Rectal smooth muscle tissue (tissue), 1 donor: ENCODE measurements around the gene C10orf90.

Experiments
- H3K27ac ChIP-seq: one replicate; pipeline ENCODE4 v1.7.0; 2013; ENCODE audit warnings: low read depth, low read length, inconsistent platforms
- H3K27me3 ChIP-seq: one replicate; pipeline ENCODE4 v1.7.0; 2013; ENCODE audit warnings: low read length; ENCODE audit not compliant: control insufficient read depth, insufficient read depth
- H3K36me3 ChIP-seq: one replicate; pipeline ENCODE4 v1.7.0; 2013; ENCODE audit warnings: low read length; ENCODE audit not compliant: control insufficient read depth, insufficient read depth
- H3K4me1 ChIP-seq: one replicate; pipeline ENCODE4 v1.7.0; 2013; ENCODE audit warnings: low read length; ENCODE audit not compliant: control insufficient read depth, insufficient read depth
- H3K4me3 ChIP-seq: one replicate; pipeline ENCODE4 v1.7.0; 2013; ENCODE audit warnings: low read length
- H3K9ac ChIP-seq: one replicate; pipeline ENCODE4 v1.7.0; 2013; ENCODE audit warnings: low read length

C10orf90 gene

DNA sequence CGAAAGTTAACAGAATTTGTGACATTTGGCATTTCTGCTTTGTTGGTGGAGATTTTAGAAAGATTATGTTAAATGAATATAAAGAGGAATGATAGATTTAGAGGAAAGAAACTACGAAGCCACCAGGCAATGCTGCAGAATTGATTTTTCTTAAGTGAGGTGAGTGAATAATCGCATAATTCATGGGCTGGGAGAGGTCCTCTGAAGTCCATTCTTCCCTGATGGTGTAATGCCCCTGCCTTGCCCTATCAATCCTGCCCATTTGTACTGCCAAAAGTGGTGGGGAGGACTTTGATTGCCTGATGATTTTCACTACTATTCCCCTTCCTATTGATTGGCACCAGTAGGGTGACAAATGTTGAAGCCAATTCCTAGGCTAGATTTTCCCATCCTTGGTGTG is 125.9 kb downstream of the C10orf90 start:
- H3K36me3 ChIP-seq, result no peaks in the 10 kb centered on the region
- no peak overlapping the region for H3K4me3 ChIP-seq
- no peak overlapping the region for H3K27ac ChIP-seq
- H3K9ac ChIP-seq, result no peak overlapping the region
- H3K27me3 ChIP-seq, result no peaks in the 10 kb centered on the region
- no peaks in the 10 kb centered on the region for H3K4me1 ChIP-seq

DNA sequence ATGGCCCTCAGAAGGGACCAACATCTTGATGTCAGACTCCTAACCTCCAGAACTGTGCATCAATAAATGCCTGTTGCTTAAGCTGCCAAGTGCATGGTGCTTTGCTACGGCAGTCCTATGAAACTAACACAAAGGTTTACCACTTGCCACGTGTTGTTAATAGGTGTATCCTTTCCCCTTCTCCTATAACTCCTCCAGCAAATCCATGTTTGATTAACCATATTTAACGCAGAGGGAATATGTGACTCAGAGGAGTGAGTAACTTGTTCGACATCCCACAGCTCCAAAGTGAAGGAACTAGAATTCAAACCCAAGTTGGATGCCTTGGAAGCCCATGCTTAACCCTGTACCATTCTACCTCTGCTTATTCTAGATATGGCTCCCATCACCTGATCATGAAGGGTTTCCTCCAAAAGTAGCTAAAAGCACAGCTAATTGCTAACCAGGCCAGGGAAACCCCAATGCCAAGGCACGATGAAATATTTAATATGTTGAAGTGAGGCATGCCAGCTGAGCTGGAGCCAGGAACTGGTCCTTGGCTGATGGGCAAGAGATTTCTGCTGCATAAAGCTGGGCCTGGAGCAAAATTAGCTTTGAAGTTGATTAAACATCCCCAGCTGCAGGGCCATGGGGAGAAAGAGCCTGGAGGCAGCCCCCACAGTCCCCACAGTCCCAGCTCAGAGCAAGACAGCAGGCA is 131.9 kb downstream of the C10orf90 start:
- no peaks in the 10 kb centered on the region for H3K27me3 ChIP-seq
- H3K36me3 ChIP-seq, result no peaks in the 10 kb centered on the region
- no peak overlapping the region for H3K4me3 ChIP-seq
- no peak overlapping the region for H3K27ac ChIP-seq
- H3K9ac ChIP-seq, result no peak overlapping the region
- H3K4me1 ChIP-seq, result no peaks in the 10 kb centered on the region

DNA sequence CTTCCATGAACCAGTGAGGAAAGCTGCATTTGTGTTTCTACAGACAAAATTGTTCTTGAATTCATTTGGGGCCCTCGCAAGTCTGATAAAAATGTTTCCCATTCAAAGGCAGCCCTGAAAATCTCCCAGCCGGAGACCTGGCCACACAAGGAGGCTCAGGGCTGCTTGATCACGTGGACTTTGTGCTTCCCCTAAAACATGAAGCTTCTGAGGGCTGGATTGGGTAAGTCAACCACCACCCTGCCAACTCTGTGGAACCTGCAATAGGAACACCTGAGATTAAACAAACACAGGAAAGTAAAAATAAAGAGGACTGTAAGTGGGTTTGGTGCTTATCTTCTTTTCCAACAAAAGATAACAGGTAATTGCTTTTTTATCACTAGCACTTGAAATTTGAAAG is 133.8 kb downstream of the C10orf90 start:
- no peak overlapping the region for H3K9ac ChIP-seq
- H3K4me3 ChIP-seq, result no peak overlapping the region
- no peaks in the 10 kb centered on the region for H3K27me3 ChIP-seq
- no peaks in the 10 kb centered on the region for H3K36me3 ChIP-seq
- H3K27ac ChIP-seq, result no peak overlapping the region
- H3K4me1 ChIP-seq, result no peaks in the 10 kb centered on the region

DNA sequence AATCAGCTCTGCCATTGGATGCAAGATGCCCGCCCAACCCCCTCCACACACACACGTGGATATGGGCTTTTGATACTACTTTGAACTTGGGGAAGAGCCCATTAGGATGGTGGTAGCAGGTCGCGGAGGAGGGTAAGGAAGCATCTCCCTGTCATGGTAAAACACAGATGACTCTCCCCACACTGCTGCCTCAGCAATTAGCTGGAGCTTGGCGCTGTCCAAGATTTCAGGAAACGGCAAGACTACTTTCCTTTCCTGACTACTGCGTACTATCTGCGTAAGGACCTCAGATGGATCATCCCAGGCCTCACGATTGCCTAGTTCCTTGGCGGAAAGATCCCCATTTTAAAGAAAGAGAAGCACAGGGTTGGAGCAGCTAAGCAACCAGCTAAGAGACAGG is 134.3 kb downstream of the C10orf90 start:
- Histone ChIP-seq H3K36me3 (no peaks in the 10 kb centered on the region), H3K9ac (no peak overlapping the region), H3K27ac (no peak overlapping the region), H3K27me3 (no peaks in the 10 kb centered on the region), H3K4me1 (no peaks in the 10 kb centered on the region), H3K4me3 (no peak overlapping the region)

DNA sequence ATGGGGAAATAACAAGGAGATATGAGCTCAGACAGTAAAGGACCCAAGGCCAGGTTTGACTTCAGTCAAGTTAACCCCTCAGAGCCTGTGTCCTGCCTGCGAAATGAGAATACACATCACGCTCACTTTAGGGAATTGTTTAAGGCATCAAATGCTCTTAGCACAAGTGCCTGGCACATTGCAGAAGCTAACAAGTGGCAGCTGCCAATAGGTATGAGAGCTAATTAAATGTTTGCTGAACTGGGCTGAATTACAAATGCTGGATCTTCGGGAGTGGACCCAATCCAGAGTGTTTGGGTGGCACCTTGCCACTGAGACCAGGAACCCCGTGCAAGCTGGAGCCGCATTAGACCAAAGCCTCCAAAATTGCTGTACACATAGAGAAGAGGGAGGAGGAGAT is 136.8 kb downstream of the C10orf90 start:
- H3K36me3 ChIP-seq, result no peaks in the 10 kb centered on the region
- no peak overlapping the region for H3K4me3 ChIP-seq
- H3K27ac ChIP-seq, result no peak overlapping the region
- no peaks in the 10 kb centered on the region for H3K4me1 ChIP-seq
- H3K27me3 ChIP-seq, result no peaks in the 10 kb centered on the region
- H3K9ac ChIP-seq, result no peak overlapping the region

DNA sequence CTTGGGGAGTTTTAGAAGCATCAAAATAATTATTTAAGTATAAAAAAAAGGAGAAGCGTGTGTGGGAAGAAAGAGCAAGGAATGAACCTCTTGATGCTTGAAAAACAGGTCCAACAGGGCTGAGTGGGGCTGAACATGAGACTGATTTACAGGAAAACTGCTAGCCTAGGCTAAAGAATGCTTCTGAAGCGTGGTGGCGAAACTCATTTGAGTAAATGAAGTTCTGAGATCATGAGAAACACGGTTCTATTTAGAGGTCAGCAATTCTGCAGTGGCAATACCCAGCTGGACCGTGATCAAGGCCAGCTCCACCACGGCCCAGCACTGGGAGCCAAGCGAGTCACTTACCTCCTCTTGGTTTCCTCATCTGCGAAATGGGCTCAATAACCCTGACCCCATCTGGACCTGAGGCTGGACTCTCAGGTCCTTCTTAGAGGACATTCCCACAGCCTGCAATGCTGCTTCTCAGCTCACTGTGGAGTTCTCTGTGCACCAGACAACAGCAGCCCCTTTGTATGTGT is 142.1 kb downstream of the C10orf90 start:
- no peak overlapping the region for H3K9ac ChIP-seq
- no peak overlapping the region for H3K4me3 ChIP-seq
- no peaks in the 10 kb centered on the region for H3K27me3 ChIP-seq
- H3K36me3 ChIP-seq, result no peaks in the 10 kb centered on the region
- no peak overlapping the region for H3K27ac ChIP-seq
- no peaks in the 10 kb centered on the region for H3K4me1 ChIP-seq

DNA sequence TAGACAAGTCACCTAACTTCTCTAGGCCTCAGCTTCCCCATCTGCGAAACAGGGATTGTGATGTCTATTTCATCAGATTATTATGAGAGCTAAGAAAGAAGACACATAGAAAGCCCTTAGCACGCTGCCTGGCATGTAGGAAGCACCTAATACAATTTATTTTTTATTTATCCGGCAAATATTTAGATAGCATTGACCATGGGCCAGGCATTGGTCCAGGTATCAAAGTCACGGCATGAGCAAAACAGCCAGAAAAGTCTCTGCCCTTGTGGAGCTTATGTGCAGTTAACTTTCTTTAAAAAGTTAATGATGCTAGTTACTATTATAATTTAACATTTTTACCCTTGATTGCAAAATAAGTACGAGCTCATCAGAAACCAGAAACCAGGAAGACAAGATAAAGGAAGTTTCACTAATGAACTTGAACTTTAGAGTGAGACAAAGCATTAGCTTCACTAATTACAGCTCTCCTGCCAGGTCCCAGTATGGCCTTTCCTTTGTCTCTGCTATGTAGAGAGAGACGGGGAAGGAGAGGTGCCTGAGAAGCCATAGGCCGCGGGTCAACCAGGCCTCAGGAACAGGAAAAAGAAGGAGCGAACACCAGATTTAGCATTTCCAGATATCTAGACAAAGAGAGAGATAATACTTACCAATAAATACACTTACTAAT is 142.7 kb downstream of the C10orf90 start:
- Histone ChIP-seq H3K4me1 (no peaks in the 10 kb centered on the region), H3K27me3 (no peaks in the 10 kb centered on the region), H3K27ac (no peak overlapping the region), H3K9ac (no peak overlapping the region), H3K4me3 (no peak overlapping the region), H3K36me3 (no peaks in the 10 kb centered on the region)

DNA sequence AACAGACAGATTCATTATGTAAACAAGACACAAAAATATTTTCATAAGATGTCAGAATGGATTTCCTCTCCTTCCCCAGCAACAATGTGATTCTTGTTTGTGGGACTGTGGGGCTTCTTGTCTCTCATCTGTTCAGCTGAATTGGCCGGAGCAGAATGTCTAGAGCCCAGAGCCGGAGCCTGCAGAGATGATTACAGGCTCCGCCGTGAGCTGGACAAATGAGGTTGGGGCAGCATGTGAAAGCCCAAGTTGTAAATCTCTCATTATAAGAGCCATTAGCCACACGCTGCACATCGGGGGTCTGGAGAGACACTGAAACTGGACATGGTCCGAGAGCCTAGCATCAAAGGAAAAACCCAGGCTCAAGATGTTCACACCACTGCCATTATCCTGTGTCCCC is 145.2 kb downstream of the C10orf90 start:
- no peak overlapping the region for H3K4me3 ChIP-seq
- no peaks in the 10 kb centered on the region for H3K36me3 ChIP-seq
- H3K27ac ChIP-seq, result no peak overlapping the region
- H3K27me3 ChIP-seq, result no peaks in the 10 kb centered on the region
- H3K4me1 ChIP-seq, result no peaks in the 10 kb centered on the region
- H3K9ac ChIP-seq, result no peak overlapping the region

DNA sequence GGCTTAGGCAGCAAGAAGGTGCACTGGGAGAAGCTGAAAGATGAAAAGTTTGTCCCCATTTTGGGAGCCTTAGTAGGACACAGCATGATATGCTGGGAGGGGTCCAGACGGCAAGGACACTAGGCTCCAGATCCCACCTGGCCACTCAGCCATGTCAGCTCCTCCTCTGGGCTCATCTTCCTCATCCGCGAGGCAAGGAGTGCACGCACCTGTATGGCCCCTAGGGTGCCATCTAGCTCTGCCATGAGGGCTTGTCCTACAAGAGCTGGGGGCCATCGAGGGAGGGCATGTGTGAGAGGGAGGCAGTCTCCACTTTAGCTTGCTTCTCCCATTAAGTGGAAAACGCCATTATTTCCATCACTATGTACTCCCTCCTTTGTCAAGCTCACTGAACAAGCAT is 146.0 kb downstream of the C10orf90 start:
- Histone ChIP-seq H3K4me3 (no peak overlapping the region), H3K9ac (no peak overlapping the region), H3K36me3 (no peaks in the 10 kb centered on the region), H3K27me3 (no peaks in the 10 kb centered on the region), H3K27ac (no peak overlapping the region), H3K4me1 (no peaks in the 10 kb centered on the region)

DNA sequence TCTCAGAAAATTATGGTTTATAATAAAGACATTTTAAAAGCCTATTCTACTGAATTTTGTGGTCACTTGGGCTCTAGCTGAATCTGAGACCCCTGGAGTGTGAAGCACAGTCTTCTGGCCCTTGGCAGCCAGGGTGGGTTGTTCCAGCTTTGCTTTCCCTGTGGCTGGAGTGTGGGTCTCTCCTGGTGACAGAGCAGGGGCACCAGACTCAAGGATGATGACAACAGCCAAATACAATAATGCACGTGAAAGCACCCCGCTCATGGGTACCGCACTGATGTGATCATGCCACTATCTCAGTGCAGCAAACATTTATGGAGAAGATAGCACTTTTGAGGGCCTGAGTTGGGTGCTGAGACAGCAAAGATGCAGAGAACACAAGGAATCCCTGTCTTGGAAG is 147.4 kb downstream of the C10orf90 start:
- no peaks in the 10 kb centered on the region for H3K36me3 ChIP-seq
- H3K27ac ChIP-seq, result no peak overlapping the region

DNA sequence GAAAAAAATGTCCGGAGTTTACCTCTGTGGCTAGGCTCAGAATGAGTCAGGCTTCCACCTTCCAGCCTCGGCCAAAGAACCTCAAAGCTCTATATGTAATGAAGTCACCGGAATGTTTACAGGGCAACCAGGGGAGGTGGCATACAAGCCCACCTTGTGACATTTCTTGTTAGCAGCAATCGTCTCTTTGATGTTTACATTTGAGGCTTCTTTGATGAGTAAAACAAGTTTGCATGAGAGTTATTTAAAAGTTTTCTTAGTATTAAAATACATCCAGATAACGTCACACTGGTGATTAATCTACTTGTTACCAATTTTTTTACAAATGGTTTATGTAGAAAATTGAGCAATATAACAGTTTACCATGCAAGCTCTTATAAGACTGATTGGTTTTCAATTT is 149.1 kb downstream of the C10orf90 start:
- Histone ChIP-seq H3K4me1 (no peaks in the 10 kb centered on the region), H3K9ac (no peak overlapping the region), H3K36me3 (no peaks in the 10 kb centered on the region), H3K27me3 (no peaks in the 10 kb centered on the region), H3K27ac (no peak overlapping the region), H3K4me3 (no peak overlapping the region)

More for the DNA sequence above, 147.4 kb downstream of the C10orf90 start:
- H3K27me3 ChIP-seq, result no peaks in the 10 kb centered on the region
- no peak overlapping the region for H3K9ac ChIP-seq
- H3K4me3 ChIP-seq, result no peak overlapping the region
- no peaks in the 10 kb centered on the region for H3K4me1 ChIP-seq

DNA sequence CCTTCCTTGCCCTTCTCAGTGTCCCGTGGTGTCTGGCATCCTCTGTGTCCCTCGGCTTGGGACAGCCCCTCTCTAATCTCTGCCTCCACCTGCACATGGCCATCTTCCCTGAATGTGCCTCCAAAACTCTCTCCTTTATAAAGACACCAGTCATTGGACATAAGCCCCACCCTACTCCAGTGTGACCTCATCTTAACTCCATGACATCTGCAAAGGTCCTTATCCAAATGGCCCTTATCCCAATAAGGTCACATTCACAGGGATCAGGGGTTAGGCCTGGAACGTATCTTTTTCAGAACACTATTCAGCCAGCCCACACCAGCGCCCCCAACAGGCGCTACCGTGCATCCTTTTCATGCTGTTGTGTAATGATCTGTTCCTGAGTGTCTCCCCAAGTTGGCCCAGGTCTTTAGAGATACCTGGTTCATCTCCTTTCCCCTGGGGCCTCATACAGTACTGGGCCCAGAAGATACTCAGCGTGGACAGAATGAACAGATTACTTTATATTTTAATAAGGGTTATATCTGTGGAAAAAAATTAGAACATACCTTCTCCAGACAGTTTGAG is 149.7 kb downstream of the C10orf90 start:
- H3K27me3 ChIP-seq, result no peaks in the 10 kb centered on the region
- H3K36me3 ChIP-seq, result no peaks in the 10 kb centered on the region
- no peak overlapping the region for H3K9ac ChIP-seq
- H3K4me1 ChIP-seq, result no peaks in the 10 kb centered on the region
- no peak overlapping the region for H3K4me3 ChIP-seq
- H3K27ac ChIP-seq, result no peak overlapping the region
